NCI-H146 (cell line): Measurements from ENCODE around the gene TEK.
A peak's percentile ranks its signal among the peaks of the same experiment; 100 is the strongest.
"Not testable (repeated sequence)": the region's sequence is repeated elsewhere in the genome, so short reads cannot be mapped to it uniquely, and the experiment has no call there.

Source experiments
- DNase-seq: peaks from one replicate; lab custom pipeline; 2025; lab: John Stamatoyannopoulos, UW

TEK gene

GRCh38 chr9:27108981-27109541 is at the start of gene TEK:
TEK (plus strand) TSS chr9:27109225; CDS start chr9:27109591, 366 bp downstream.
- no peak for DNase-seq

- DNase-seq, result no peak
Observed at GRCh38 chr9:27059412-27059811, 49.6 kb upstream of the TEK start.

DNA sequence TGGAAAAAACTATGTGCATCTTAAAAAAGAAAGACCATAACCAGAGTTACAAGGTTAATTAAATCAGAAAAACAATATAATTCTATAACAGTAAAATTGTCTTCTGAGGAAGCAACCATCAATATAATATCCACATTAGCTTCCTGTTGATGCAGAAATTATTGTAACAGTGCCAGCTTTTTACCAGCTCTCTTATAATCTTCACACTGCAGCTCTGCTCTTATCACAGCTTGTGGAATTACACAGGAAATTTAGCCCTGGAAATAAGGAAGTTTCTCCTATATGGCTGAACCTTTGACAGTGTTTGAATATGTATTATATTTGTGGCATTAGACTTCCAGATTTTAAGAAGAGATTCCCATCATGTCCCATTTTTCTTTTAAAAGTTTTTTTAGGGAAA is 49.1 kb upstream of the TEK start:
- no peak for DNase-seq

GRCh38 chr9:27065288-27065687 is 43.7 kb upstream of the TEK start:
- peak; percentile 21 for DNase-seq

DNA sequence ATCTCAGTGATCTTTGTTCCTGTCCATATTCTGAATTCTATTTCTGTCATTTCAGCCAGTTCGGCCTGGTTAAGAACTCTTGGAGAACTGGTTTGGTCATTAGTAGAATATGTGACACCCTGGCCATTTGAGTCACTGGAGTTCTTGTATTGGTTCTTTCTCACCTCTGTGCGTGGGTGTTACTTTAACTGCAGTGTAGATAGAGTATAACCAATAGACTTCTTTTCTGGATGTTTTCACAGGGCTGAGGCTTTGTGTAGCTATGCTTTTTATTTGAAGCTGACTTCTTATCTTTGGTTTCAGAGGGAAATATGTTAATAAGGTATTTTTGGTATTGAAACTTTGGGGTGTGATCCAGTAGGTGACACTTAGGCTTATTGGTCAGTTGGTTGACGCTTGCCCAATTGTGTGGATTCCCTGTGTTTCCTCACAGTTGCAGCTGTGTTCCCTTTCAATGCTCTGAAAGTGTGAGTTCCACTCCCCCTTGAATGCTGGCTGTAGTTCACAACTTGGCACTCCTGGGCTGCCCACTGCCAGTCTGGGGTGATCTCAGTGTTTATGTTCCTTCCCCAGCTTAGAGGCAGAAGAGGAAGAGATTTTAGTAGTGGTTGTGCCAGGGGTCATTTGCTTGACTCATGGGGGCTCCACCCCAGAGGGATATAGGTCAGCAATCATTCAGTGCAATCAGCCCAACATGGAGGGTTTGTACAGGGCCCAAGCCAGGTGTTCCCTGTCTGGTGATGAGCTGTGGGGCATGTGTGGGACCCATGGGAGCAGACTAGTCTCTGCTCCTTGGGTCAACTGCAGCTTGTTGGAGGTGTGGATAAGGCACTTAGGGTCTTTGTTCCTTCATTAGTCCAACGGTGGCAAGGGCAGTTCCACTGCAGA is 34.9 kb upstream of the TEK start:
- no peak for DNase-seq

DNA sequence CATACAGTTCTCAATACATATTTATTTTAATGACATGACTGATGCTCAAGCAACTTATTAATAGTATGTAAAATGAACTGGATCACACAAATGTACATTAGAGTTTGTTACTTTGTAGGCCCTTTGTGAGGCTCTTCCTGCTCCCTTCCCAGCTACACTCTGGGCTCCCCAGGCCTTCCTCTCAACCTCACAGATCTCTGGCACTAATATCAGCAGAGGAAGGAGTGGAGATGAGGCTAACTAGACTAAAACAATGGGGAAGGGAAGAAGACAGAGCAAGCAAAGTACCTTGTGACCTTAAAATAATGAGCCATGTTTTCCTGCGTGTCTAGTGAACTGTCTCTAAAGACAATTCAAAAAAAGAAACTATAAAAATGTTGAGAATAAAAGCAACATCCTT is 30.3 kb upstream of the TEK start:
- no peak for DNase-seq

DNA sequence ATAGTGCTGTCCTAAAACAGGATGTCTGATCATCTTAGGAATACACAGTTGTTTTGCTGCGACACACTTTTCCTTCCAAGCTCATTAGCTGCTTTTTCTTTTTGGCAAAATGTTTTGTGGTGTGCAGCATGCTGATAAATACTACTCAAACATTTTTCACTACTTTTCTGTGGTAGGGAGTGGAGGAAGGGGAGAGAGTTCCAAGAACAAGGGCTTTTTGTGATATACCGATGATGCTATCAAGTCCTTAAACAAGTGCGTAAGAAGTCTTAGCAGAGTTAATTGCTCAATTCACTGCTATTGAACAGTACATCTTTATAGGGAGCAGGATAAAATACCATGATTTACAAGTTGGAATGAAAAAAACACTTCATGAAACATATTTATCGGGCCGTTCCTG is 23.6 kb upstream of the TEK start:
- DNase-seq, result no peak

GRCh38 chr9:27086818-27087680 is 22.0 kb upstream of the TEK start:
- no peak for DNase-seq

GRCh38 chr9:27088981-27089380 is 20.0 kb upstream of the TEK start:
- DNase-seq, result no peak

GRCh38 chr9:27089706-27090105 is 19.3 kb upstream of the TEK start:
- DNase-seq, result no peak

DNA sequence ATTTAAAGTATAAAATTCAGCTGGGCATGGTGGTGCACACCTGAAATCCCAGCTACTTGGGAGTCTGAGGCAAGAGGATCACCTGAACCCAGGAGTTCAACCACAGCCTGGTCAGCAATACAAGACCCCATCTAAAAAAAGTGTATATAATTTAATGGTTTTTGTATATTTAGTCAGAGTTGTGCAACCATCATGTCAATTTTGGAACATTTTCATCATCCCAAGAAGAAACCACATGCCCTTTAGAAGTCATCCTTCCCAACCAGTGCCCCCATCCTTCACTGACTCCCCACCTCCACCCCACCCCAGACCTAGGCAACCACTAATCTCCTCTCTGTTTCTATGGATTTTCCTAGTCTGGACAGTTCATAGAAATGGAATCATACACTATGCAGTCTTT is 18.8 kb upstream of the TEK start:
- no peak for DNase-seq

- no peak for DNase-seq
Observed at GRCh38 chr9:27090711-27091110, 18.3 kb upstream of the TEK start.

GRCh38 chr9:27092496-27092895 is 16.5 kb upstream of the TEK start:
- DNase-seq, result not testable (repeated sequence)

DNA sequence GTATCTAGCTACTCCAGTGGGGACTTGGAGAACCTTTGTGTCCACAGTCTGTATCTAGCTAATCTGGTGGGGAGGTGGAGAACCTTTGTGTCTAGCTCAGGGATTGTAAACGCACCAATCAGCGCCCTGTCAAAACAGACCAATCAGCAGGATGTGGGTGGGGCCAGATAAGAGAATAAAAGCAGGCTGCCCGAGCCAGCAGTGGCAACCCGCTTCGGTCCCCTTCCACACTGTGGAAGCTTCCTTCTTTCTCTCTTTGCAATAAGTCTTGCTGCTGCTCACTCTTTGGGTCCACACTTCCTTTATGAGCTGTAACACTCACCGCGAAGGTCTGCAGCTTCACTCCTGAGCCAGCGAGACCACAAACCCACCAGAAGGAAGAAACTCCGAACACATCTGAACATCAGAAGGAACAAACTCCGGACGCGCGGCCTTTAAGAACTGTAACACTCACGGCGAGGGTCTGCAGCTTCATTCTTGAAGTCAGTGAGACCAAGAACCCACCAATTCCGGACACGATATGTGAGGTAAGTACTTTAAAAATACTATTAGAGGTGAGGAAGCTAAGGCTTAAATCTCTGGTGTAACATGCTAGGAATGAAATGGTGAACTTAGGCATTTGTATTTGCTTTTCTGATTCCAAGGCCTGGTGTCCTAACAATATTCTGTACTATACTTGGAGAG is 15.5 kb upstream of the TEK start:
- not testable (repeated sequence) for DNase-seq

- DNase-seq, result no peak
Observed at GRCh38 chr9:27094640-27095298, 14.3 kb upstream of the TEK start.

DNA sequence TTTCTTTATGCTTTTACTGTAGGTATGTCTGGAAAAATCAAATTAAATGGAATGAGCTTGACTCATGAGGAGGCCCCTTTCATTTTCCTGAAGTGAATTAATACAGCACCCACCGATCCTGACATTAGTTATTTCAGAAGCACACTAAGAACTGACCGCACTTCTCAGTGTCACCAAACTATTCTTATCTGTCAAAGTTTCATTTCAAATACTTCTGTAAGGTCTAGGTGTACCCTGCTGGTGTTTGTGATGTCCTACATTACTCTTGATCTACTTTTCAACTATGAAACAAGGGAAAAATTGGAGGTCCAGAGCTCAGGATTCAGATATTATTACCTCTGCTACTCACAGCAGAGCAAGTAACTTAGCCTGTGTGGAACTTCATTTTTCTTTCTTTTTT is 1.8 kb upstream of the TEK start:
- no peak for DNase-seq

DNA sequence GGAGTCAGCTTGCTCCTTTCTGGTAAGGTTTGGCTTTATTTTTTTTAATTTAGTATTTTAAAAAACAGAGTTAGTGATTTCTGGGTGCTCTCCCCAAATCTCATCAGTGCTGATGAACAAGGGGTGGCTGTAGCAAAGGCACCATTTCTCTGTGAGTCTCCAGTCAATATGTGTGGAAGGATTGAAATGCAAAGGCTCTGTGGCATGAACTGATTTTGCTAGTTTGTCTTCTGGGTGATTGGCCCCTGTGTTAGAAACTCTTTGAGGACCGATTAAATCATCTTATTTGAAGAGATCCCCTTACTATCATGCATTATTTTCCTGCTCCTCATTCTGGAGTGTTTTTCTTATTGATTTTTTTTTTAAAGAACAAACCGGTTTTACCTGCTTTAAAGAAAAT is 596 bp downstream of the TEK start:
- no peak for DNase-seq

- no peak for DNase-seq
Observed at GRCh38 chr9:27110181-27110580, 1.2 kb downstream of the TEK start.

- no peak for DNase-seq
Observed at GRCh38 chr9:27112235-27112634, 3.2 kb downstream of the TEK start.

DNA sequence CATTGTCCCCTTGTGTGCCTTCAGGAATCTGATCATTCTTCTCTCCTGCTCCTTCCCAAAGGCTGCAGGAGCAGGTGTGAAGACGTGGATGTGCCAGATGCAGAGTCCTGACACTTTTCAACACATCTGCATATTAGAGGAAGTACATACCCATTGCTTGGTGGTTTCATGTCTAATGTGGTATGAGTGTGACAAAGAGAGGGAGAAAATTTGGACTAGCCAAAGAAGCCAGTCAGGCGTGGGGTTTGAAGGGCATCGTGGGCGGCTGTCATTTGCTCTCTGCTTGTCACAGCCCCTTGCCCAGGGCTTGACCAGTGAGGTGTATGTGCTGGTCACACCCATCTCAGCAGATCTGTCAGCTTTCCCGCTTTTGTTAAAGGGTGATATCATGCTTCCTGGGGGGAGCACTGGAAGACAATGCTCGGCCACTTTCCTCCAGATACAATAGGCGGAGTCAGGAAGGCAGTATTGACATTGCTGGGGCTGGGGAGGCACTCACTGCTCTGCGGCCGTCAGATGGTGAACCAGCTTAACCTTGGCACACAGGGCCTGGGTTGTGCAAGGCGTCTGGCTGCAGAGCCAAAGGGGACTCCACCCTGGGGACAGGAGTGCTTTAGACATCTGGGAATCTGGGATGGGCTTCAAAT is 8.6 kb downstream of the TEK start:
- peak; percentile 95 for DNase-seq

DNA sequence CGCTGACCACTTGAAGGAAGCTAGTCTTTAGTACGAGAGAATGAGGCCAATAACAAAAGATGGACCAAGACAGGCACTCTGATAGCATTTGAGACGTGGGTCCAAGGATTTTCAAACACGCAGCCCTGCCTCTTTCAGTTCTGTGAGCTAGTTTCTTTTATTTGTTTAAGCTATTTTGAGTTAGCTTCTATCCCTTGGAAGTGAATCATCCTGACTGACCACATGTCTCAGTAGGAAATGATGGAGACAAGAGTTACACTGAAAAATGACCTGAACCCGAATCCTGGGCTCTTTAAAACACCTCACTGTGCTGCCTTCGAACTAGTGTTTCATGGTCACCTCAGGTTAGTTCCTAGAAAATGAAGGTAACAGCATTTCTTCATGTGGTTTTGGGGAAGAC is 9.9 kb downstream of the TEK start:
- DNase-seq, result no peak
